NCI-H2081 treated with DMSO at 0.1 percent for 48 hours (cell line): ENCODE results near the gene NYAP2.

Source experiments
- DNase-seq: peaks from one replicate; lab custom pipeline; 2025; lab: John Stamatoyannopoulos, UW

The NYAP2 gene

DNA sequence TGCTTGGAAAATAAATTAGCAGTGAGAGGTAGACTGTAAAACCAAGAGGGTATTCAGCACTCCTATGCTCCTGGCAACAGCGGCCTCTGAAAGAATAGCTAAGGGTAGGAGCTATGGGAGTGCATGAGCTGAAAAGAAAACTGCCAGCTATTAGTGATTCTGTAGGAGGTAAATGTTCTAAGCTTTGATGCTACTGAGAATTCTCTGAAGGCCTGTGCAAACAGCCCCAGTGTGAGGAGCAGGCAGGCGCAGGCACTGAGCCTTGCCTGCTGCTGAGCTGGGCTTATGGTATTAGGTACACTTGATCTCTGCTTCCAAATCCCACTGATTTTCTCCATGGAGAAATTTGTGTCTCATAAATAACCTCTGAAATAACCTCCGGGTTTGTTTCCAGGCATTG is 86.7 kb downstream of the NYAP2 start:
- DNase-seq = no peak

DNA sequence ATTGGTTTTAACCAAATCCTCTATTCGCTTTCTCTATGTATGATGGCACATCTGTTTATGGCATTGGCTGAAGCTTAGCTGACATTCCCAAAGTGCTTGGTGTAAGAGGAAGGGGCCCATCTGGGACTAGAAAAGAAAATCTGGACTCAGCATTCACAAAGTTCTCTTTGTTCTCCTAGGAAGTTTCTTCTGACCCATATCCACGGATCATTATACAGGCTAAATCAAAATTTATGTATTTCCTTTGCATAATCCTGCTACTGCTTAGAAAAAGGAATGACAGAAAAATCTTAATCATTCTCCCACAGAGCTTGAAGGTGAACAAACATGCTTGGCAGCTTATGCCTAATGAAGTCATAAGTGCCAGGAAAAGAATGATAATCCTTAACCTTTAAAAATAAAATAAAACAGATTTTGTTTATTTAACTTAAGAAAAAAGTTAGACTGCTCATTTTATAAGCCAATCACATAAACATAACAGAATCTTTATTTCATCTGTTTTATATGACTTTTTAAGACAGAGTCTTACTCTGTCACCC is 88.4 kb downstream of the NYAP2 start:
- DNase-seq = no peak

DNA sequence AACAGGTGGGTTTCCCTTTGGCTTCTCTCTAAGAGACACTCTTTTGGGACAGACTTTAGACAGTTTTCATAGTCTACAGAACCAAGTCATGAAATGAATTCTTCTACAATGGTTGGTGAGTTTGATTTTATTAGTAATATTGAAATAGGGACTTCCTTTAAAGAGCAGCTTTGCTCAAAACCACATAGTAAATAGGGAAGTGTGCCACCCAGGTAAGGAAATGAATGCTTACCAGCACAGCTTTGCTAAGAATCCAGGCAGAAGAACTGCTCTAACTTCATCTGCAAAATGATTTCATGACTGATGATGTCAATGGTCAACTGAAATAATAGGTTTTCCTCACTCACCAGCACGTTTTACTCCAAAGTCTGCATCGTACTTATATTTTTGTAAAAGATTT is 89.2 kb downstream of the NYAP2 start:
- no peak for DNase-seq

DNA sequence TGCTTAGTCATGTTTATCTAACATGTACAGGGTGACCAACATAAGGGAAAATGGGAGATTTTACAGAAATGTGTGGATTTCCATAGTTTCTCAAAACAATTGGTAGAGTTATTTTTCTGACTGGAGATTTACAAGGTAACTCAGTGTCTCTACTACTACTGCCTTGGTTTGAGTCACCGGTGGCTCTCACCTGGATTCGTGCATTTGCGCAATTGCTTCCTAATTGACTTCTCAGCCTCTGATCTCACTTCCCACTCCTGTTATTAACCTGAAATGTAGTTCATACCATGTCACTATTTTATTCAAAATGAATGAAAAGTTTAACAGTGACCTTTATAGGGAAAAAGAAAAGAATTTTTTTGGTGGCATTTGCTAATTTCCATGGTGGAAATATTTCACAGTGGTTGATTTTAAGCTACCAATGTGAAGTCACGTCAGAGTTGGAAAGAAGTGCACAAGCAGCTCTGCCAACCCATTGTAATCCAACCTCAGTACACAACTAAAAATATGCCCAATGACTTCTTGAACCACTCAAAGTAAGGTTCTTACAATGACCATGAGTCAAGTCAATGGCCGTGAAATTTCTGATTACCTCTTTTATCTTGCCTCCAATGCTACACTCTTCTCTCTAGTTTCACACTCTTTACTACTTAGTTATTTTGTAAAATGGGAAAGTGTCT is 94.0 kb downstream of the NYAP2 start:
- no peak for DNase-seq

DNA sequence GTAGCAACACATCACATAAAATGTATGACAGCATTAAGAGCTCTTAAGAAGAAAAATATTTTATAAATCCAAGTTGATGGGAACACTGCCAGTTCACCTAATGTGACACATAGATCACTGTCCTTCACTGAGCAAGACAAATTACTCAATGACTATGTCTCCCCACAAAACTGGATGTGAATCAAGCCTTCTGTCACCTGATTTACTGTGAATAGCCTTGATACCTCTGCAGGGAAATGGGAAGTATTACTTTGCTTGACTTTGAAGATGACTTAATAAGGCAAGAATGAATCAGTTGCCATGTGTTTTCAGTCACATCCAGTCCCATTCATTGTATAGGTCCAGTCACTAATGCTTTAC is 94.6 kb downstream of the NYAP2 start:
- no peak for DNase-seq

DNA sequence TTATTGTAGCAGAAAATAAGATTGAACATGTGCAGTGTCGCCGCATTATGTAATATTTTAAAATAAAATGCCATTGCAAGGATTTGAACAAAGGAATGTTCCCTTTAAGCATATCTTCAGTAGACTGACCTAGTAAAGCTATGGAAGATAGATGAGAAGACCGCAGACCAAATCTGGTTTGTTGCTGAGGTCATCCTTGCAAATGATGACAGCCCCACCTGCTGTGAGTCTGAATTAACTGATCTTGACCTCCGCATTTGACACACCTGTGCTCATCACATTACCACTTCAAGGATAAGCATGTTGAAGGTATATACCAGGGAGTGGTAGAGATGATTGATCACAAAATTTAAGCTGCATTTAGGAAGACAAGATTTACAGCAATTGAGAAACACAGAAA is 96.2 kb downstream of the NYAP2 start:
- DNase-seq = no peak

DNA sequence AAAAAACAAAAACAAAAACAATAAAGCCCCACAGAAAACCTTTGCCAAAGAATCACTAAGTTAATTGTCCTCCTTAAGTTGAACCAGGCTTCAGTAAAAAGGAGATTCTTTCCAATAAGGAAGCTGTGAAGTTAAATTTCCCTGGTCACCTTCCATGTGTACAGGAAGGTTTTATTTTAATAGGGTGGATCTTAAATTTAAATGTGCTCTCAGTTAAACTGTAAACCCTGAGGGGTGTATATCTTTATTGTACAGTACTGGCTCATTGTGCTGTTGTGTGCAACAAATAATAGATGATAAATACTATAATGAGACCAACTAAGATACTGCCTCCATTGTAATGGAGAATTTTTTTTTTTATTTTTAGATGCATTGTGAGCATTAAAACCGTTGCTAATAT is 97.1 kb downstream of the NYAP2 start:
- no peak for DNase-seq

DNA sequence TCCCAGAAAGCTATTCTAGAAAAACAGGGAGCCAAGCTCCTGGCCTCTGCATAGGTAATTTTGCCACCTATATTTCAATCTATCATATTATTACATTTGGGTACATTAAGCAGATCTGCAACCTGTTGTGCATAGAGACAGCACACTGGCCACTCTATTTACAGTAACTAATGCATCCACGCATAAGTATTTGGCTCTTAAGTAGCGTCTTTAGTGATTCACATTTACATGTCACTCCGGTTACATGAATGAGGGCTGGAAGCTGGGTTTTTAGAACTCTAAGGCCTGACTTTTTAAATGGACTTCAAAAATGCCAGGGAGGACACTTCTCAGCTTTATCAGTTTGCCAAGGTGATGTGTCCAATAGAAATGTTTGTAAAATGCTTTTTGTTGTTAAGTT is 97.7 kb downstream of the NYAP2 start:
- DNase-seq = no peak

DNA sequence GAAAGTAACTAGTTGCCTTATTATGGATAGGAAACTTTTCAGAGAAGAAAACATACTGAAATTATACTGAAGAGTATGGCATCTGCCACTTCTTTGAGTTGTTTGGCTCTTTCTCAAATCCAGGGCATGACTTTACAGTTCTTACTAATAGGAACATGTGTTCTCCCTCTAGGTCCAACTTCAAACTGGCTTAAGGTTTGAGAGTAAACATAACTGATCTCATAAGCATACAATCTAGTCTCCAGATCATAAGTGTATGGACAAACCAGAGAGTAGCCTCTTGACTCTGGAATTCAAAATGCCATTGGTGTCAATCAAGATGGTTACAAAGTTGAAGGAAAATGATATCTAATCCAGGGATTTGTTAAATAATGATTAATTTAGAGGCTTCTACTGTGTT is 101.5 kb downstream of the NYAP2 start:
- no peak for DNase-seq

DNA sequence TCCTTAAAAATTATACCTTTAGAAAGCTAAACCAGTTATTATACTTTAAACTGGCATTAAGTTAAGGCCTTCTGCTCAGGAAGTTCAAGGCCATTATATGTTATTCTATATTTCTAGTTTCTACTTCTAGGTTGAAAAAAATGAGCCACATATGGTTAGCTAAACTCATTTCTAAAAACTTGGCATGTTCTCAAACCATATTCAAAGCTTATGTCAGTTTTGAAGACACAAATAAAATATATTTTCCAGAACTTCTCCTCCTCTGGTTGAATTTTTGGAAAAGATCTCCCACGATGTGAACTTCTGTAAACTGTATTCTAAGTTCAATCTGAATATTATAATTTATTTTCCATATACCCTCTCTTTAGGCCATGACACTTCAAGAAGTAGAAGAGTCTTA is 103.5 kb downstream of the NYAP2 start:
- DNase-seq = no peak

DNA sequence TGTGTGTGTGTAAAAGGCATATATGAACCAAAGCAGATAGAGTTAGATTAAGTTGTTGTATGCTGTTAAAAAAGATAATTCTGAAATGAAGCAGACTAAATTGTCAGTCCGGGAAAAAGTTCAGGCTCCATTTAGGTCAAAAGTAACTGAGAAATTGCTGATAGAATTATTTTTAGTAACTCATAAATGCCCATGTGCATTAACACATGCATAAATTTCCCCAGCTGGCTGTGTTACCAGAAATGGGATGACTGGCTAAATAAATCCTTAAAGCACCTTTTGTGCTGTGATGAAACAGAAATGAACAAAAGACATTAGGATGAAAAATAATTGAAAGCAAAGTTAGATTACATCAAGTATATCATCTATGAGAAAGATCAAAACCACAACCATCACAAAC is 111.3 kb downstream of the NYAP2 start:
- DNase-seq = no peak

DNA sequence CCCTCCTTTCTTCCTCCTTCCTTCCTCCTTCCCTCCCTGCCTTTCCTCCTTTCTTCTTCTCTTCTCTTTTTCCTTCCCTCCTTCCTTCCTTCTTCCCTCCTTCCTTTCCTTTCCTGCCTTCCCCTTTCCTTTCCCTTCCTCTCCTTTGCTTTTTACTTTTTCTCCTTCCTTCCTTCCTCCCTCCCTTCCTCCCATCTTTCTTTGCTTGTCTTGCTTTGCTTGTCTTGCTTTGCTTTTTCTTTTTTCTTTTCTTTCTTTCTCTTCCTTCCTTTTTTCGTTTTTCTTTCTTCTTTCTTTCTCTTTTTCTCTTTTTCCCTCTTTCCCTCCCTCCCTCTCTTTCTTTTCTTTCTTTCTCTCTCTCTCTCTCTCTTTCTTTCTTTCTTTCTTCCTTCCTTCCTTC is 113.0 kb downstream of the NYAP2 start:
- no peak for DNase-seq

DNA sequence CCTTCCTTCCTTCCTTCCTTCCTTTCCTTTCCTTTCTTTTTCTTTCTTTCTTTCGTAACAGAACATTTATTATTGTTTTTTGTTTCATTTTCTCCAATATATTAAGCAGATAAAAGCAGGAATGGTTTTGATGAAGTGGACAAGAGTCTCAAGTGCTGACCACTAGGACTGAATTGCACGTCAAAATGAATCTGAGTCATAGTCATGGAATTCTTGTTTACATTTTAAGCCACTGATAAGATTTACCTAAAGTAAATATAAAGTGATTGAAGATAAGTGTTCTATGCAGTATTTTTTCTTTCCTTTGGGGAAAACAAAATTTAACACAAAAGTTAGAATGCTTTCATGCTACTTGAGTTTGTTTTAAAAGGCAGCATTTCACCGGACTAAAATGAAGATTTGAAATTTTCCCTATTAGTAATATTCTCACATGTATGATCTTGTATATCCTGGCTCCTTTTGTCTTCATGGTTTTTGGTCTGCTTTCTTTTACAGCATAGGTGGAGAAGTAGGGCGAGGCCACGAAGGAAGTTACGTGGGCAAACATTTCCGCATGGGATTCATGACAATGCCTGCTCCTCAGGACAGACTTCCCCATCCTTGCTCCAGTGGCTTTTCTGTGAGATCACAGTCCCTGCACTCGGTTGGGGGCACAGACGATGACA is 113.5 kb downstream of the NYAP2 start:
- DNase-seq = no peak

DNA sequence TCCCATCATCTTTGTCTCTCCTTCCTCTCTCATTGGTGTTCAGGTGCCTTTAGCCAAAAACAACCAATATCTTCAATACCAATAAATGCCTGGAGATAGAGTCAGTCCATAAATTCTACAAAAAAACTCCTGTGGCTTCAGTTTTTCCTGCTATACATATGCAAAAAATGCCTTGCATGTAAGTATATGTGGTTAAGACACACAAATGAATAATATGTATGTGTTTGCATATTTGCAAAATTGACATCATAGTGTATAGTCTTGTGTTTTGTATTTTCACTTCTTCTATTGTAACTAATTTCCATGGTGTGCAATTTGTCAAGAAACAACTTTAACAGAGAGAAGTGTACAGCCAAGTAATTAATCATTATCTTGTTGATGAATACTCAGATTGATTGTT is 115.5 kb downstream of the NYAP2 start:
- DNase-seq = no peak

DNA sequence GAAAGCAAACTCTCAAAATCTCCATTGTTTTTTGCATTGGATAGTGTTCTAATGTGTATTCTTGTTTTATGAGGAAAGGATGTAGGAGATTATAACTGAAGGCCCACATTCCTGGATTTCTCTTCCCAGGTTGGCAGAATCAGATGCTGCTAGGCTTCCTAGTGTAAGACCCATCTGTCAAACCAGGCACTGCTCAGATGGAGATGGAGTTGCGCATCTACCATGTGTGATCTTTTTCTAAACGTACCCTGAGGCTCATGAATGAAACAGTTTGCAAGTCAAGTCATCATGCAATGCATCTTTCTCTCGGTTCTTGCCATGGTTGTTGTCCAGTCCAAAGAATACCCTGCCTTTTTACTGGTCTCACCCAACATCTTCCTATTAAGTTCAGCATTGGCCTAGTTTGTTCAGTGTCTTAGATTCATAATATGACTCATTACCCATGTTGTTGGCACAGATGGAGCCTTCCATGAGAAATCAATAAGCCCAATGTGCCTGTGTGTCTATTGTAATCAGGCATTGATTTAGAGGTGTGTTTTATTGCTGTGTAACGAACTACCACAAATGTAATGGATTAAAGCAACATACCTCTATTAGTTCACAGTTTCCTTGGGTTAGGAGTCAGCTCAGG is 127.4 kb downstream of the NYAP2 start:
- no peak for DNase-seq

DNA sequence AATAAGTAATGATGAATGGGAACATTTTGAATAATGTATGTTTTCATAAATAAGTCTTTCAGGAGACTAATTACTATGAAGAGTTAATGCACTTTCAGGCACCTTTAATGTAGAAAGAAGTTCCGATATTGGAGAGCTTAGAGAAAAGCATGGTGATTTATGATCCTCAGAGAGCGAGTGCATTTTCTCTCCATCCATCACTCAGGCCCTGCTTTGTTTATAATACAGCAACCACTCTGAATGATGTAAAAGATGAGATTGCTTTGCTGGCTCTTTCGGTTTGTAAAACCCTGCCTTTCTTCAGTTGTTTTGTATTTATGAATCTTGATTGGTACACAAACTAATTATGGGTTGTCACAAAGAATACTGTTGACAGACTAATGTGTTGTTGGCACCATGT is 132.0 kb downstream of the NYAP2 start:
- DNase-seq = peak; percentile 29

DNA sequence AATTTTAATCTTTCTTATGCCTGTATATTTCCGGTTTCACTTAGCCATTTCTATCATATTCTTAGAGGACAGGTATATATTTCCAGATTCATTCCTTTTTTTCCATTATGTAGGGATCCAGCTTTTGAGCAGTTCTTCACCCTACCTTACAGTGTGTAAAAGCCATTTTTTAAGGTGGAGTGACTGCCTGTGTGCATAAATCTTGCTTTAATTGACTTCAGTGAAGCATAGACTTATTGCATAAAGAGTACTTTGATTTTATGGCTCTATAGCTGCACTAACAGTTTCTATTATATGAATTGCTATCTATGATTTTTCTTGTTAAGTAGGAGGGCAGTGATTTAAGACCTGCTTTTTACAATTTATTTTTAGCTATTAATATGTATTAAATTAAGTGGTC is 132.6 kb downstream of the NYAP2 start:
- DNase-seq = no peak

DNA sequence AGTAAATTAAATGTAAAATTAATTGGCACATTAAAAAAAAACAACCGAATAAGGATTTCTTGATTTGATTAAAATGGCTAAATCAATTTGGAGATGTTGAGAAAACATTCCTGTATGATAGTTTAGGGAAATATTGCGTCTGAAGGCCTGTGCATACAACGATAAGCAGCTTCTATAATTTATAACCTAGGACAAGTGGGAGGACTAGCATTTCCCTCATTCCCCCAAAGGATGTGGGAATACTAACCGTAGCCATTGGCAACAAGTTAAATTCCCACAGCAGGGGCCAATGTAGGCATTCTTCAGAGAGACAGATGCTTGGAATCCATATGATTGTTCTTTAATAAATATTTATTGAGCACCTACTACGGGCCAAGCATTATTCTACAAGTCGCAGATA is 134.5 kb downstream of the NYAP2 start:
- DNase-seq = no peak

DNA sequence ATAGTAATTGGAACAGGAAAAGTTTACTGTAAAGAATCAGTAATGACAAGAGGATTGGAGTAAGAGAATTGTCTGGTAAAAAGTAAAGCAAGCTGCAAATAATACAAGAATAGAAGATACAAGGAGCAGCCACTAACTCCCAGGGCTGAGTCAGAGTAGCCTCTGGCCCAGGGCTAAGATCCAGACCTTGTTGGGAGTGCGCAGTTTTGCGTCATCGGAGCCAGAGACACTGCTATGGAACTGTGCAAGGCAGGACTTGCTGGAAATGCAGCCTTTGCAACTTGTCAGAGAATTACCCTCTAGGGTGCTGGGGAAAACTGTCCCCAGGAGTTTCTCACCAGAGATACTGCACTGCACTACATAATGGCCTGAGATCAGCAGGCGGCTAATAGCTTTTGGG is 135.2 kb downstream of the NYAP2 start:
- DNase-seq = no peak

DNA sequence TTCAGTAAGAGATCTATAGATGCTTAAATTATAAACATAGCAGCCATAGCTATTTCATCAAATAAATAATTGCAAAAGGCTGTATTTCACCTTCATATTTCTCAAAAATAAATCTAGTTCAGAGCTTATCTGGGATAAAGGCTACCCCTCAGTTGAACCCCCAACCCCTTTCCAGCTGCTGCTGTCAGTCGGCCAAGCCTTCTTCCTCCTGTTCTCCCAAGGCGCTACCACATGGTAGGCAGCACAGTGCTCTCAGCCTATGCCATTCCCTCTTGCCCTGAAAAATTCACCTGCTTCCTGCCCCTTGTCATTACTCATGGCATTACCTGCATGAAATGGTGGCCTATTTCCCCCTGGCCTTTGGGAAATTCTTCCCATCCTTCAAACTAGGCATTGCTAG is 136.5 kb downstream of the NYAP2 start:
- DNase-seq = no peak

DNA sequence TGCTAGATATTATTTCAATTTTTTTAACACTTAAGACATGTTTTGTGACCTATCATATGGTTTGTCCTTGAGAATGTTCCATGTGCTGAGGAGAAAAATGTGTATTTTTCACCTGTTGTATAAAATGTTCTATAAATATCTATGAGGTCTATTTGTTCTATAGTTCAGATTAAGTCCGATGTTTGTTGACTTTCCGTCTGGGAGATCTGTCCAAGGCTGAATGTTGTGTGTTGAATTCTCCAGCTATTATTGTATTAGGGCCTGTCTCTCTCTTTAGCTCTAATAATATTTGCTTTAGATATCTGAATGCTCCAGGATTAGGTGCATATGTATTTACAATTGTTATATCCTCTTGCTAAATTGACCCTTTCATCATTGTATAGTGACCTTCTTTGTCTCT is 144.1 kb downstream of the NYAP2 start:
- DNase-seq = no peak

DNA sequence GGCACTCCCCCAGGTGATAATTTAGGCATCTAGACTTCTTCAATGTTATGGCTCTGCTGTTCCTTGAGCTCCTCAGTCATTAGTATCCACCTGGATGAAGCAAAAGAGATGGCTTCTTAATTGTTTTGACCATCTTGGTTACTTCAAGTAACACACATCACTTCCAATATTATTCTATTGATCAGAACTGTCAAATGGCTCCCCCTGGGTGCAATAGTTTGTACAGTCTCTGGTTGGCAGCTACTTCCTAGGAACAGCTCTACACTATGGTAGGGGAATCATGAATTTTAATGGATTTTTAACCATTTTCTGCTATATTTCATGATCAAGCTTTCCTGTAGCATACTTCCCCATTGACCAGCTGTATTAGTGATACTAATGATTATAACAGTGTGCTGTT is 157.0 kb downstream of the NYAP2 start:
- DNase-seq = no peak

DNA sequence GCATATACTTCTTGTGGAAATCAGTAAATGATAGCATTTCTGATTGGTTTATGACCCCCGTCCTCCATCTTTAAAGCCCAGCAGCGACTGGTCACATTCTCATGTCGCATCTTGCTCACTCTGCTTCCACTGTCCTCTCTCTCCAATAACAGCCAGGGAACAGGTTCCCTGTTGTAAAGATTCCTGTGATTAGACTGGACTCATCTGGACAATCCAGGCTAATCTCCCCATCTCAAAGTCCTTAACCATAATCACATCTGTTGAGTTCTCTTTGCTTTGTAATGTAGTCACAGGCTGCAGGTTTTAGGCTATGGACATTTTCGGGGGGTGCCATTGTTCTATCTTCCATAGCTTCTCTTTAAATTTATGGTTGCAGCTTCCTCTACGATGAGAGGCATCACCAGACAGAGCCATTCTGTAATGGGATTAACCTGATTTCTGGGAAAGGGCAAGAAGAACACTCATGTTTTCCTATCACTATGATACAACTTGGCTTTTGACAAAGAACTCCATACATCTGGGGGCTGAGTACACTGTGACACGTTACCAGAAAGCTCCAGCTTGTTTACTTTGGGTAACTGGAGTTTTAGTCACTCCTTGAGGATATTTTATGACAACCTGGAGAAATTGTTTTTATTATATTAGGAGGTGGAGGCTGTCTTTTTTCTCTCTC is 159.0 kb downstream of the NYAP2 start:
- DNase-seq = no peak
